SK-N-SH (cell line): Measurements from ENCODE around the gene WHAMM. TPM values are rescaled to one million over a fixed set of nuclear protein-coding genes. Genes with fewer than 3 reads are reported as not detected.
"Not testable (repeated sequence)": the region's sequence is repeated elsewhere in the genome, so short reads cannot be mapped to it uniquely, and the experiment has no call there.

Experiments used
- CTCF ChIA-PET: fragments of 300-600, 350-600 bp; formaldehyde crosslinking; extraction: SDS; loops from one replicate; lab custom pipeline; 2021; lab: Yijun Ruan, JAX
- POLR2A ChIA-PET: fragments of 350-600 bp; sonication (Branson Sonifier 250); formaldehyde crosslinking; extraction: SDS; loops from one replicate; lab custom pipeline; 2020; ENCODE audit warnings: antibody characterized with exemption, inconsistent platforms; lab: Yijun Ruan, JAX
- DNase-seq: peaks from one replicate; pipeline ENCODE4 v3.0.0; 2012
- H2AFZ ChIP-seq: fragments of 200-600 bp; sonication (generic); 2 replicates; pipeline ENCODE4 v1.8.1; 2016; ENCODE audit warnings: antibody characterized with exemption, mild to moderate bottlenecking, low read depth
- H3F3A ChIP-seq: fragments of 200-600 bp; sonication (generic); replicated peaks from 2 replicates; pipeline ENCODE3; 2016; ENCODE audit warnings: antibody characterized with exemption, mild to moderate bottlenecking; ENCODE audit not compliant: insufficient read depth
- H3K27ac ChIP-seq, 2 experiments: fragments of 200-500 bp in 1 of 2; fragments of 200-600 bp in 1 of 2; sonication (Bioruptor generic) in 1 of 2; sonication (generic), shearing (Covaris generic) in 1 of 2; 2 replicates each; pipeline versions ENCODE4 v1.5.1 to v1.6.1; 2014 to 2016; ENCODE audit warnings: low read depth in 2 of 2, inconsistent platforms in 1 of 2, low read length in 1 of 2, mild to moderate bottlenecking in 1 of 2, mixed read lengths in 1 of 2
- H3K27me3 ChIP-seq: fragments of 200-600 bp; sonication (generic), shearing (Covaris generic); 2 replicates; pipeline ENCODE4 v1.6.1; 2016; ENCODE audit warnings: mixed run types; ENCODE audit not compliant: insufficient read depth
- H3K36me3 ChIP-seq, 2 experiments: fragments of 200-500 bp in 1 of 2; fragments of 200-600 bp in 1 of 2; sonication (Bioruptor generic) in 1 of 2; sonication (generic) in 1 of 2; replicated peaks in 1 of 2; 2 replicates each; pipeline versions ENCODE3 to v1.5.1; 2014 to 2016; ENCODE audit warnings: low read length in 1 of 2, mild to moderate bottlenecking in 1 of 2; ENCODE audit not compliant: insufficient read depth in 2 of 2, control insufficient read depth in 1 of 2
- H3K4me1 ChIP-seq, 2 experiments: fragments of 200-500 bp in 1 of 2; fragments of 200-600 bp in 1 of 2; sonication (Bioruptor generic) in 1 of 2; sonication (generic), shearing (Covaris generic) in 1 of 2; 2 replicates each; pipeline versions ENCODE4 v1.5.1 to v1.6.1; 2014 to 2016; ENCODE audit warnings: low read depth in 1 of 2, low read length in 1 of 2, mixed run types in 1 of 2; ENCODE audit not compliant: insufficient read depth in 2 of 2, control insufficient read depth in 1 of 2
- H3K4me2 ChIP-seq: fragments of 200-600 bp; sonication (generic), shearing (Covaris generic); 2 replicates; pipeline ENCODE4 v1.6.1; 2017; ENCODE audit warnings: mixed run types
- H3K4me3 ChIP-seq, 2 experiments: fragments of 200-500 bp in 1 of 2; fragments of 200-600 bp in 1 of 2; sonication (Bioruptor generic) in 1 of 2; sonication (generic), shearing (Covaris generic) in 1 of 2; 2 replicates each; pipeline versions ENCODE4 v1.5.1 to v1.8.1; 2014 to 2016; ENCODE audit warnings: low read depth in 2 of 2, inconsistent platforms in 1 of 2, low read length in 1 of 2, mild to moderate bottlenecking in 1 of 2, mixed read lengths in 1 of 2, moderate library complexity in 1 of 2
- H3K79me2 ChIP-seq: fragments of 200-600 bp; sonication (generic); 2 replicates; pipeline ENCODE4 v1.8.1; 2017; ENCODE audit warnings: mild to moderate bottlenecking; ENCODE audit not compliant: insufficient read depth
- H3K9ac ChIP-seq: fragments of 200-600 bp; sonication (generic); 2 replicates; pipeline ENCODE4 v1.6.1; 2017; ENCODE audit warnings: mixed run types
- H3K9me2 ChIP-seq: fragments of 200-600 bp; sonication (generic); 2 replicates; pipeline ENCODE4 v1.6.1; 2017; ENCODE audit warnings: mixed run types
- H3K9me3 ChIP-seq: fragments of 200-600 bp; sonication (generic); 2 replicates; pipeline ENCODE4 v1.6.1; 2017; ENCODE audit warnings: mixed run types, mild to moderate bottlenecking, moderate library complexity
- H4K20me1 ChIP-seq: fragments of 200-600 bp; sonication (generic); 2 replicates; pipeline ENCODE4 v1.6.1; 2017; ENCODE audit warnings: mild to moderate bottlenecking, mixed run types; ENCODE audit not compliant: insufficient read depth
- EP300 ChIP-seq, 2 experiments: IDR thresholded peaks; 2 replicates each; pipeline versions ENCODE4 v1.4.0 to v1.6.1; 2012; ENCODE audit warnings: borderline replicate concordance in 1 of 2, low read depth in 1 of 2, low read length in 1 of 2
- GATA2 ChIP-seq: sonication (generic); formaldehyde crosslinking; IDR thresholded peaks from 2 replicates; pipeline ENCODE4 v1.5.0; 2020; ENCODE audit warnings: mild to moderate bottlenecking, missing genetic modification reagents
- PBX3 ChIP-seq: IDR thresholded peaks from 2 replicates; pipeline ENCODE4; 2012
- RCOR1 ChIP-seq: fragments of 150-350 bp; IDR thresholded peaks from 2 replicates; pipeline ENCODE4 v1.6.1; 2017; ENCODE audit warnings: antibody characterized with exemption, low read length
- RXRA ChIP-seq: IDR thresholded peaks from 2 replicates; pipeline ENCODE4 v1.4.0; 2012; ENCODE audit warnings: low read depth, mild to moderate bottlenecking, borderline replicate concordance
- TAF1 ChIP-seq: IDR thresholded peaks from 2 replicates; pipeline ENCODE4 v1.6.1; 2012; ENCODE audit warnings: low read depth, mild to moderate bottlenecking, low read length, moderate library complexity, borderline replicate concordance
- WGBS: methylation state at CpG from one replicate; pipeline ENCODE4 v1.1.6; 2017; ENCODE audit warnings: low lambda C conversion rate; 5-methylcytosine and 5-hydroxymethylcytosine counted together
- polyA plus RNA-seq, 3 experiments: library from polyadenylated mRNA; depleted of rRNA; stranded (reverse); fragments of >200 nt; gene quantifications; 2 replicates each; pipeline ENCODE4 v1.2.3, GENCODE V29; 2012

Gene WHAMM
- polyA plus RNA-seq, 1 of the 3 experiments (the other 2 are of a cell fraction): 2.3 TPM

- H2AFZ ChIP-seq, H3K4me2 ChIP-seq, H3K79me2 ChIP-seq, H3K9me3 ChIP-seq, H3K4me1 ChIP-seq, CTCF ChIA-PET, H3K27ac ChIP-seq, H3K36me3 ChIP-seq, H3K27me3 ChIP-seq, H4K20me1 ChIP-seq, H3K4me3 ChIP-seq, H3K9me2 ChIP-seq, H3F3A ChIP-seq, H3K9ac ChIP-seq, POLR2A ChIA-PET, DNase-seq: not testable (repeated sequence)
- WGBS: 60% methylated on average over 4 of the region's 4 CpGs
These were observed 56.2 kb downstream of the WHAMM start for GRCh38 chr15:82865581-82865980.

DNA sequence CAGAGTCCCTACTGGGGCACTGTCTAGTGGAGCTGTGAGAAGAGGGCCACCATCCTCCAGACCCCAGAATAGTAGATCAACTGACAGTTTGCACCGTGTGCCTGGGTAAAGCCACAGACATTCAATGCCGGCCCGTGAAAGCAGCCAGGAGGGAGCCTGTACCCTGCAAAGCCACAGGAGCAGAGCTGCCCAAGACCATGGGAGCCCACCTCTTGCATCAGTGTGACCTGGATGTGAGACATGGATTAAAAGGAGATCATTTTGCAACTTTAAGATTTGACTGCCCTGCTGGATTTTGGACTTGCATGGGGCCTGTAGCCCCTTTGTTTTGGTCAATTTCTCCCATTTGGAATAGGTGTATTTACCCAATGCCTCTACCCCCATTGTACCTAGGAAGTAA, 56.6 kb downstream of the WHAMM start:
- H4K20me1 ChIP-seq, H3K4me2 ChIP-seq, H3F3A ChIP-seq, CTCF ChIA-PET, H3K9ac ChIP-seq, H3K79me2 ChIP-seq, POLR2A ChIA-PET, H3K9me2 ChIP-seq, DNase-seq, H3K36me3 ChIP-seq, H3K27ac ChIP-seq, H3K9me3 ChIP-seq, H3K4me3 ChIP-seq, H3K27me3 ChIP-seq, H2AFZ ChIP-seq, H3K4me1 ChIP-seq: not testable (repeated sequence)
- no CpG with 5 or more reads among the region's 3 CpGs for WGBS

DNA sequence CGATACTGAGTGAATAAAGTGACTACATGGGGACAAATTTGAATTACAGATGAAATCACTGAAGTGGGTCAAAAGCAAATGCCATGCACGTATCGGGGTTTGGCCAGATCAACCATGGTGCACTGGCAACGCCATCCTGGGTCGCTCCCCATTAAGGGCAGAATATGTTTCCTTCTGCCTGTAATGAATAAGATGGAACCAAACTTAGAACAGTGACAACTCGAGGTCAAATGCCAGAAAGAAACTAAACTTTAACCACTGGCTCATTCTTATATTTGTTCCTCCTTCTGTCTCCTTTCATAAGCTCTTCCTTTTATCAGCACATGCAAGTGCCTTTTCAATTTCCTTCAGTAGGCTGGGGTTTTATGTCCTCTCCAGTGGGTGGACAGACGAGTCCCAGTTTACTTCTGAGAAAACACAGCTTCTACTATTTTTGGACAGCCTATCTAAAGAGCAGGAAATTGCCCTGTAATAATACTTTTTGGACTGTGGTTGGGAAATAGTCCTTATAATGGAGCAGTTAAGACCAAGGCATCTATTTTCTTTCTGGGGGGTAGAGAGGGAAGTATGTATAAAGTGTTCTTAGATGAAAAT, 61.4 kb downstream of the WHAMM start:
- Histone ChIP-seq H3K4me2 (no peak overlapping the region), H4K20me1 (no peaks in the 10 kb centered on the region)
- no peak for DNase-seq
- TF ChIP-seq RXRA (no peak), PBX3 (no peak), RCOR1 (no peak), GATA2 (CRISPR knock-in tag) (no peak)
- TF ChIP-seq, all 33 proteins: peak for 0
- Histone ChIP-seq H3K4me3 (no peak overlapping the region), H3K4me1 (no peaks in the 10 kb centered on the region; a peak in 1 of 4 replicates), H3K27ac (no peak overlapping the region), H2AFZ (no peak overlapping the region), H3K9ac (no peak overlapping the region), H3K27me3 (no peaks in the 10 kb centered on the region), H3F3A (no peaks in the 10 kb centered on the region), H3K9me2 (no peaks in the 10 kb centered on the region), H3K36me3 (peaks cover 0 to 7% of the 10 kb centered on the region in 2 experiments), H3K79me2 (no peaks in the 10 kb centered on the region), H3K9me3 (no peaks in the 10 kb centered on the region)
- WGBS: 82% methylated on average over 7 of the region's 7 CpGs
- POLR2A ChIA-PET: no interaction called here
- CTCF ChIA-PET: no interaction called here

DNA sequence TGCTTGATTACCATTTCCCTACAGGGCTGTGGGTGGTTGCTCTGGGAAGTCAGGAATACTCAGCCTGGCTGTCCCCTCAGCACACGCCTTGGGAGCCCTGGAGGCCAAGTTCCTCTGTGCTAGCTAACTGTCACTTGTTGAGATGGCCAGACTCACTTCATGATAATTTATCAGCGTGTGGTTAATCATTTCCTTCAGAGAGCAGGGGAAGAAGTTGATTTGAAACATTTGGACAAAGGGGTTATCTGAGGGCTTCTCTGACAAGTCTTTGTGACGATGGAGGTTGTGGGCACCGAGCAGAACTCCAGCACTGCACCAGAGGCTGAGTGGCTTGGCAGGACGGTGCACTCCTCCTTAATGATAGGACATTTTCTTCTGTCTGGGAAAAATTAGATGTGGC, 61.9 kb downstream of the WHAMM start:
- CTCF ChIA-PET: interaction anchor here (1.9 kb wide), 1 partner anchor 9 kb away, joined by 4 read pairs; no protein-coding TSS in a partner anchor

More for the DNA sequence above, 61.9 kb downstream of the WHAMM start:
- Histone ChIP-seq H3K9me3 (no peaks in the 10 kb centered on the region), H3K9me2 (no peaks in the 10 kb centered on the region), H3K27ac (no peak overlapping the region), H4K20me1 (no peaks in the 10 kb centered on the region), H3K4me1 (no peaks in the 10 kb centered on the region; a peak in 1 of 4 replicates), H3K4me3 (no peak overlapping the region), H3K79me2 (no peaks in the 10 kb centered on the region), H3F3A (no peaks in the 10 kb centered on the region), H3K9ac (no peak overlapping the region), H3K4me2 (no peak overlapping the region), H3K36me3 (peaks cover 0 to 7% of the 10 kb centered on the region in 2 experiments), H2AFZ (no peak overlapping the region), H3K27me3 (no peaks in the 10 kb centered on the region)
- DNase-seq: no peak
- POLR2A ChIA-PET: no interaction called here
- no peak for TF ChIP-seq GATA2 (CRISPR knock-in tag)
- TF ChIP-seq EP300 (IDR thresholded peaks at IDR 0.05; ENCODE audit: borderline replicate concordance in 1 of 2, low read depth in 1 of 2, low read length in 1 of 2): no peak
- no peak for TF ChIP-seq TAF1
- WGBS: 91% methylated on average over 5 of the region's 5 CpGs
